Hippocampal formation (tissue), 2 donors: ENCODE data around the gene FAM124B.
"Not testable (repeated sequence)": the region's sequence is repeated elsewhere in the genome, so short reads cannot be mapped to it uniquely, and the experiment has no call there.

Experiments used
- DNase-seq, 2 donors: peaks; one replicate each; lab custom pipeline; 2025; lab: John Stamatoyannopoulos, UW

Gene FAM124B

GRCh38 chr2:224413381-224413780, 11.5 kb upstream of the FAM124B start:
- DNase-seq: no peak

DNA sequence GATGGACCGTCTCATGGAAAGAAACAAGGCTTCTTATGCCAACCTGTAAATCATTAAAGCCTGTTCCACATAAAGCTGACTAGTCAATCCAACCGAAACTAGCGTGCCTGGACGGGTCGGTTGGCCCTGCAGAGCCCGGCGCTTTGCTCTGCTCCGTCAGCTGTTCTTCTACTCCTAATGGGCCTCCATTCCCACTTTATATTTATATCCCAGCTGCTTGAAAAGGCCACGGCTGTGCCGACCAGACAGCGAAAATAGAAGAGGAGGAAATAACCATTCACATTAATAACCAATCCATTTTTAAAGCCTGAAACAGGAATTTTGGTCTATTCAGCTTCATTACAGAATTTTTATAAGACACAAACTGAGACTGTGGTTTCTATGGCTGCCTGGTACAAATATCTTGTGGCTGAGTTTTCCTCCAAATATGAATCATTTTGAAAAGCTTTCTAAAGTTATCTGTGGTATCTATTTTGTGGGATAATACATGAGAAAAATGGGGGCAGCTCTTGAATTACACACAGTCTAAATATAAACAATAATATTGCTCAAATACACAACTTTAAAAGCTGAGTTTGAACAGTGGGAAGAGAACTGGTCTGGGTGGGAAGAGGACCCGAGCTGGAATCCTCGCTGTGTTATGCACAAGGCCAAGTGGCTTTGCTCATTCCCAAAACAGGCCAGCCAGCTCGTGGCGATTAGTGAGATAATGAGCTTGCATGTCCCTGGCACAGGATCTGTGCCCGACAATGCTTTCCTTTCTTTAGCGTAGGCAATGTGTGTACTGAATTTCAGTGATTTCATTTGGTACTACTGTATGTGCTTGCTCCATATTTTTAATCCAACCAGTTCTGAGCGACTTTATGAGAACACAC, 10.5 kb upstream of the FAM124B start:
- DNase-seq: no peak

DNA sequence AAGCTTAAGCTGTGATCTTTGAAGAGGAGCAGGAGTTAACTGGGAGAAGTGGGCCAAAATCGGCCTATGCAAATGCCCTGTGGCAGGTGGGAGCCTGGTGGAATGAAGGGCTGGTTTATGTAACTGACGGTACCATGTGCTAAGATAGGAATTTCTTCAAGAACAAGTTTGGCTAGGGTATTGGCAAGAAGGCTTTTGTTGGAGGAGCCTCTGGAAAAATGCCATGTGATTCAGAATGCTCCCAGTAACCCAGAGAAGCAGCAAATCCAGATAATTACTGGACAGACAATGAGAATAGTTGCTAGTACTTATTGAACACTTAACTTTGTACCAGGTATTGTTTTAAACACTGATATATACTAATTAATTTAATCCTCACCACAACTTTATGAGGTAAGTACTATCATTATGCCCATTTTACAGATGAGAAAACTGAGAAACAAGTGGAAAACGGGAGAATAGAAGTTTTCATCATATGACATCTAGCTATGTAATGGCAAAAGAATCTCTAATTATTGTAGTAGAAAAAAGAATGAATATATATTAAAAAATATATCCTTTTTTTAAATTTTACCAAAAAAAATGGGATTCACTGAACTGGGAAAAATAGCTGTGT, 9.1 kb upstream of the FAM124B start:
- no peak for DNase-seq

- DNase-seq: no peak
Measured at GRCh38 chr2:224408676-224409075, 6.8 kb upstream of the FAM124B start.

GRCh38 chr2:224407241-224407701, 5.4 kb upstream of the FAM124B start:
- no peak for DNase-seq

DNA sequence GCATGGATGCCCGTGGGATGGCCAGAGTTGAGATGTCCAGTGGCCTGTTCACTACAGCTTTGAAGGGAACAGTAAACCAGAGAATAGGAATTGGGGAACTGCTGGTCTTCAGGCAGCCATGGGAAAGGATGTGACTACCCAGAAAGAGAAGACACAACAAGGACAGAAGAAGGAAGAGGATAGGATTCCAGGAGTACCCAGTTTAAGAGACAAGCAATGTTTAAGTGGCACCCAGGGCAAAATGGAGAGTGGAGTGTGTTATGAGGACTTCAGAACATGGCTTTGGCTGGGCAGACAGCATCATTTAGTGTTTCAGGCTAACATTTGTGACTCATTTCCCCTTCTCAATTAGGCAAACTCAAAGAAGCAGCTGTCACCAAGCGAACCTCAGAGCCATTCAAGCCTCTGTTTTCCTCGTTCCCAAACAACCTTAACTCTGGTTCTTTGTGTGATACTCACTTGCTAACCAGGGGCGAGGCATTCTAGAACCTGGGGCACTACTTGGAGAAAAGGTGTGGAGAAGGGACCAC, 4.0 kb upstream of the FAM124B start:
- no peak for DNase-seq

DNA sequence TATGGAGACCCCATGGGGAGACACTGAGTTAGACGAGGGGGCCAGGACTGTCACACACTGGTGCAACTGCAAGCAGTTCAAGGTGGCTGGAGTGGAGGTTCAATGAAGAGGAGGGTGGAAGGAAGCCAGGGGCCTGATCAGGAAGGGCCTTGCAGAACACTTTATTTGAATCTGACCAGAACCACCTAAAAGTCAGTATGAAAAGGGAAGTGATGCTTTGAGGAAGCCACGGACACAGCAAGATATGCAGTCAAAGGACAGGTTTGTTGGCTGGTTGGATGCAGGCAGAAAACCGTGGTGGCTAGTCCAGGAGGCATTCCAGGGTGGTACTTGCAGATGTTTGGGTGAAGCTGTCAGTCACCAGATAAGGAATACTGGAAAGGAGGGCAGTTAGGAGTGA, 3.5 kb upstream of the FAM124B start:
- no peak for DNase-seq

DNA sequence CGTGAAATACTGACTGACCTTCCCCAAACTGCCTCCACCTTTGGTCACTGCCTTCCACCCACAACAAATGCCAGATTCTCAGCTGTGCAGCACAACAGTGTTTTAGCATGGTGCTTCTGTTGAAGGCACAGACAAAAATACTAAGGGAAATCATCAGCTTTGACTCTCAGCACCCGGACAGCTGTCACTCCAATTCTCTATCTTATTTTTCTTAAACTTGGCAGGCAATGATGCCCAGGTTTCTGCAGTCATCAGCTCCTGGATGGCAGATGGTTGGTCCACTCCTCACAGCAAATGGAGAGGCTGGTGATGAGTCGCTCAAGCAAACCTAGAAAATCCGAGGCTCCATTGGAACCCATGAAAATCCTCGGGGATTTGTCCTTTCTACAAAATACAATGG, 2.9 kb upstream of the FAM124B start:
- DNase-seq: no peak

- no peak for DNase-seq
Measured at GRCh38 chr2:224403657-224404056, 1.8 kb upstream of the FAM124B start.

DNA sequence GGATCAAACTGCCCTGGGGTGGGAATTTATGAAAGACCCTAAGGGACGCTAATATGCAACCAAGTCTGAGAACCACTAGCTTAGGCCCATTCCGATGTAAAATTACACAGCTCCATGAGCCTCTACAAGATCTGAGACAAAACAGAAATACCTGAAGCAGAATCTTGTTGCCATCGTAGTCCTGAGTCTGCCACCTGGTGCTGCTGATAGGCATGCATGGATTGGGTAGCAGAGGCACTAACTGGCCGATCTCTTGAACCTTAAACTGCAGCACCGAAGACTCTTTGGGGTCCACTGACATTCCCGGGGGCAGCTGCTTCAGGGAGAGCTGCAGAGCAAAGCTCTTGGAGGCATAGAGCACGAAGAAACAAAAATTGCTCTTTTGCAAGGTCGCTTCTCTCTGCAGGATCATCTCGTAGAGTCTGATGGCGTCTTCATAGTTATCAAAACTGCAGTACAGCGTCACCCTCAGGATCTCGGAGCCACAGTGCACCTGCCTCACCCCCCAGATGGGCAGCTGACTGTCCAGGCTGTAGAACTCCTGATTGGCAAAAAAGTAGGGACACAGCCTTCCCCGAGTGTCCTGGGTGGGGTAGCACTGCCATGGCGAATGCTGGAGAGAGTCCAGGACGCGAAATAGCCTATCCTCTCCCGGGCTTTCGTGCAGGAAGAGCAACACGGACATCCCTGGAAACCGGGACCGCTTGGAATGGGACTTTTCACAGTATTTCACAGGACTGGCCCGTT, 848 bp downstream of the FAM124B start:
- no peak for DNase-seq

DNA sequence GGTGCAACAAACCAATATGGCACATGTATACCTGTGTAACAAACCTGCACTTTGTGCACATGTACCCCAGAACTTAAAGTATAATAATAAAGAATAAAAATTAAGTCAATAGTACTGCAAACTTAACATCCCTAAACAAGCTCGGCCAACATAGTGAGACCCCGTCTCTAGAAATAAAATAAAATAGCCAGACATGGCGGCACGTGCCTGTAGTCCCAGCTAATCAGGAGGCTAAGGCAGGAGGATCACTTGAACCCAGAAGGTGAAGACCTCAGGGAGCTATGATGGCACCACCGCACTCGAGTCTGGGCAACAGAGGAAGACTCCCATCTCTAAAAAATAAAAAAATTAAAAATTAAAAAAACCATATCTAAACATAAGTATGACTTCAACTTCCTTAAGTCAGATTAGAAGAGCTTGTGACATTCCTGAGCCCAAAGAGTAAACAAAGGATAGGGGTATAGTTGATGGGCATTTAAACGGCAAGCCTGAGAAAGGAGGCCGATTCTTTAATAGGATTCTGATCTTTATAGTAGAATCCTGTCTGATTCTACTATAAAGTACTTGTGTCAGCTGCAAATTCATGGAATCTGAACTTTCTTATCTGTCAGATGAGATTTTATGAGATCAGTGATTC, 1.6 kb downstream of the FAM124B start:
- no peak for DNase-seq

DNA sequence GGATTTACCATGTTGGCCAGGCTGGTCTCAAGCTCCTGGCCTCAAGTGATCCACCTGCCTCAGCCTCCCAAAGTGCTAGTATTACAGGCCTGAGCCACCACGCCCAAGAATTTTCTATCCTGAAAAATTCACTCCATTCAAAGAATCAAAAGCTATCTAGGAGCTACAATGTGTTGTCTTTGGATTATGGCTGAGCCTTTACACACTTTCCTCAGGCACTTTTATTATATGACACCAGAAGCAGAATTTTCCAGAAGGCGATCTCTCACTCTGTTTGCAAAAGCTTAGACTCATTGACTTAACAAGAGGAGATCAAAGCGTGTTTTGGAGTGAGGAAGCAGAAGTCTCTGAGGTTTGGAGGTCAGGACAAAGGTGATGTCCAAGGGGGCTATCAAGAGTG, 3.6 kb downstream of the FAM124B start:
- DNase-seq: no peak

GRCh38 chr2:224397100-224397499, 4.8 kb downstream of the FAM124B start:
- DNase-seq: not testable (repeated sequence)

- DNase-seq: no peak
Measured at GRCh38 chr2:224395620-224396390, 6.1 kb downstream of the FAM124B start.

- DNase-seq: no peak
Measured at GRCh38 chr2:224393157-224393872, 8.6 kb downstream of the FAM124B start.

- DNase-seq: no peak
Measured at GRCh38 chr2:224392545-224392944, 9.4 kb downstream of the FAM124B start.

DNA sequence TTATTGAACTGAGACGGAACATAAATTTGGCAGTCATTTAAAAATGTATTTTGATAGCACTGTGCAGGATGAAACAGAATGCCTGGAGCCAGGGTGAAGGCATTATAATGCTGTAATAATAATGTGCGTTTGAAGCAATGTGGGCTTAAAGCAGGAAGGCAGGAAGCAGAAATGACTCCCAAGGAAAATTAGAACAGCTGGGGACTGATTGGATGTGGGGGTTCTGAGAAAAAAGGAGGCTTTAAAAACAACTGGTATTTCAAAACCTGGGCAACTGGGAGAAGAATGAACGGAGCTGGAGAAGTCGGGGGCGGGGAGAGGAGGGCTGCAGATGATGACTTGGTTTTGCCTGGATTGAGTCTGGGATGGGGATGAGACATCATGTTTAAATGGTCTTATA, 12.6 kb downstream of the FAM124B start:
- no peak for DNase-seq

DNA sequence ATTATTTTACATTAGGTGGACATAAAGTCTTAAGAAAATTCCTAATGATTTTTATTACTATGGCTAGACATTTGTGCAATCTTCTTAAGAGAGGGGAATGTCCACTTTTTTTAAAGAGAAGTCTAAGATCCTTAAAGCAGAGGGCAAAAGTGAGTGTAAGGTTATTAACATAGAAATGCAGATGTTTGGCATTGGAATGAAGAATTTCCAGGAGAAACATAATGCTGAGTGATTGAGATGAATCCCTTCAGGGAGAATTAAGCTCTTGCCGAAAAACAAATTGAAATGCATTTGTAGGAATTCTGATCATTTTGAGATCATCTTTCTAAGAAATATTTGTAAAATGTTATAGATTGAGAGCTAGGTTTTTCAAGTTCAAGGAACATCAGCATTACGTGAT, 15.0 kb downstream of the FAM124B start:
- DNase-seq: no peak

DNA sequence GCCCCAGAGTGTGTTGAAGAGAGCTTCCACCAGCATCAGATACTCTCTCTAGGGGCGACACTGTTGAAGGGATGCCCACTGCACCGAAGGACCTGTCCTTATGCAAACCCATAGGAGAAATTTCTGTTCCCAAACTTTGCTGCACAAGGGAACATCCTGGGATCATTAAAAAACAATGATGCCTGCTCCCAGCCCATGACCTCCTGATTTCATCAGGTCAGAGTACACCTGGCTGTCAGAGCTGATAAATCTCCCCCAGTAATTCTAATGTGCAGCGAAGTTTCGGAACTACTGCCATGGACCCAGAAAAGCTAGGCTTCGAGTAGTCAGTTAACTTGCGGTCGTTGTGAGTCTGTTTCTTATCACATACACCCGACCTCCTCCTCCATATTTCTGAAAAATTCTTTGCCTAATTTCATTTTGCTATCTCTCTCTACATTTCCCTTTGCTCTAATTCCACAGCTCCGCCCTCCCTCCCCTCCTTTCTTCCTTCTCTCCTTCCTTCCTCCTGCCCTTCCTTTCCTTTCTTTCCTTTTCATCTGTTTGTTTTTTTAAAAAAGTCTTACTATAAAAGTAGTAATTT, 18.8 kb downstream of the FAM124B start:
- no peak for DNase-seq

- not testable (repeated sequence) for DNase-seq
Measured at GRCh38 chr2:224382280-224382647, 19.6 kb downstream of the FAM124B start.
